NCI-H226 (cell line): ENCODE measurements around the gene SMARCB1.

ENCODE experiments used
- DNase-seq: peaks from one replicate; pipeline ENCODE4 v3.0.0-alpha.2; 2015

The SMARCB1 gene

GRCh38 chr22:23762842-23763578, 23.8 kb upstream of the SMARCB1 start, which contains the start of gene C22orf15:
Gene C22orf15, plus strand, starts transcription at chr22:23762990. Its CDS starts 317 bp downstream, at chr22:23763307.
- peak; percentile 13 for DNase-seq

DNA sequence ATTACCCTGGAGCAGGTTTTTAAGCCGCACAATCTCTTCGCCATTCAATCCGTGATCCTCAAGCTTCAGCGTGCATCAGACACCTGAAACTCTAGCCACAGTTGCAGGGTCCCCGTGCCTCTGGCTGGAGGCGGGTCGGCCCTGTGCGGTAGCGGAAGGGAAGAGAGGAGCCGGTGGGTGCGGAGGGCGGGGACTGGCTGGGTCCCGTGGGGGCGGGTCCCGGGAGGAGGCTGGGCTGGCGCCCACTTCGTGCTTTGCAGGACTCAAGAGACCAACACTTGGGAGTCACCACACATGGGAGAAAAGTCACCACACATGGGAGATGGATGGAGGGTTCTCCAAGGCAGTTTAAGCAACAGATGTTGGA, 23.2 kb upstream of the SMARCB1 start:
- DNase-seq: no peak

DNA sequence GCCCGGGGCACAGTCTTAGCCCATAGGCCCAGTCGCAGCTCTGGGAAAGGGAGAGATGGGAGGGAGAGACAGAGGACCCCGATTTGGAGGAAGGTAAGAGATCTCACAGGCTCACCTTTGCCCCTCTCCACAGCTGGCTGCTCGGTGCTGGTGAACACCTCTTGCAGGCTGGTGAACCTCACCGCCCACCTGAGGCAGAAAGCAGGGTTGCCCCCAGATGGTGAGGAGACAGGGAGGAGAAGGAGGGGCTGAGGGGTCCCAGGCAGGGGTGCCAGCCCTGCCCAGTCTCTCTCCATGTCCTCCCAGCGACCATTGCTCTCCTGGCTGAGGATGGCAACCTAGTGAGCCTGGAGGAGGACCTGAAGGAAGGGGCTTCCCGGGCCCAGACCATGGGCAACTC, 22.8 kb upstream of the SMARCB1 start:
- no peak for DNase-seq

DNA sequence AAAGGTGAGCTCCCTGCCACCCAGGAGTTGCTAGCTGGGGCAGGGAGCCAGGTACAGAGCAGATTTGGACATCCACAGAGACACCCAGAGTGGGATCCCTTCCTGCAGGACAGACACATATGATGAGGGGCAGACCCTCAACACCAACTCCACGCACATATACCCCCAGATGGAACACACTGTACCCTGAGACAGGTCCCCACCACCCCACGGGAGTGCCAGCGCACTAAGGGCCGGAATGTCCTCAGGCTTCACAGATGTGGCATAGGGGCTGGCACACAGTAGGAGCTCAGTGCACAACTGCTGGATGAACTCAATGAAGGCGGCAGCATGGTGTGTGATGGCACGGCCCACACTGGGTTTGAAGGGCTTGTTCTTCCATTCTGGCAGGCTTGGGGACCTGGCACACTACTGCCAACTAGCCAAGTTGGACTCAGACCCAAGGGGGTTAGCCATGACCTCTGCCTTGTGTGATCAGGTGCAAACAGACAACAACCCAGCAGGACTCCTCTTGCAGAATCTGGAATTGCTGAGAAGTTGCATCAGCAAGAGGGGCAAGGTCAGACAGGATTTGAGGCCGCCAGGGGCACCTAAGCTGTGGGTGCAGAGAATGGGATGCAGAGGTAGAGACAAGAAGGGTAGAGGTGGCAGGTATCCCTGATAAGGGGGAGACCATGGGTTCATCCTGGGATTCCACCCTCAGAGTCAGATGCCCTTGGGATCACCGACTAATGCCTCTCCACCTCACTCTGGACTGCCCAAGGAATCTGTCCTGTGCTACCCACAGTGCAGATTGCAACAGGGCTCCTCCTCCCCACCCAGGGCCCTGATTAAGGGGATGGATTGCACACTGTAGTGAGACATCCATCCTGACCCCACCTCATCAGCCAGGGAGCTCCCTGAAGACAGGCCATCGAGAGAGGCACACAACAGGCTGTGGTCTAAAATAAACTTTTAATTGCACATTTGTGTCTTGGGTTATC, 21.6 kb upstream of the SMARCB1 start:
- no peak for DNase-seq

GRCh38 chr22:23767303-23767672, 19.5 kb upstream of the SMARCB1 start:
- DNase-seq: no peak

- no peak for DNase-seq
Observed at GRCh38 chr22:23767673-23768548, 18.9 kb upstream of the SMARCB1 start, which contains the start of gene CHCHD10. Gene CHCHD10, minus strand, starts transcription at chr22:23767972. Its CDS starts 98 bp downstream, at chr22:23767874.

DNA sequence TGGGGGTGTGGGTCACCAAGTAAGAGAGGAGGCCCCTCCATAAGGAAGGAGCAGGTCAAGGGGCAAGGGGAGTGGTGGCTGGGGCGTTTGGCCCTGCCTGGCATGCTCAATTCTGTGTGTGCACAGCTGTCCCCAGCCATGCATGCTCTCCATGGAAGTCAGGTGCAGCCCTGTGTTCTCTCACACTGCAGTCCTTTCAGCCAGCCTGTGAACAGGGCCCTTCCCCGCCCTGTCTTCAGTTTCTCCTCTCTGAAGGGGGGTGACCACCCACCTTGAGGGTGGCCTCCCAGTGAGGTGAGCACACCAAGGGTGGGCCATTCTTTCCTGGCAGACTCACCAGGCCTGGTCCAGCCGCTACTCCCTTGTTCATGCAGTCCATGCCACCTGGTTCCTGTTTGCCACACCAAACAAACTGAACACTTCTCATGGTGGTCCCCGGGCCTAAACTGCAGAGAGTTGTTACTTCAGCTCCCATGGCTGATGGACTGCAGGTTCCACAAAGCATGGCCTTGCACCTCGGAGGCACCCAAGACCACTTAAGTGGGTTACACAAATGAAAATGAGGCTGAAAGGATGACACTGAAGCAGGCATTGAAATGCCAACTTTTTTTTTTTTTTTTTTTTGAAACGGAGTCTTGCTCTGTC, 17.3 kb upstream of the SMARCB1 start:
- no peak for DNase-seq

DNA sequence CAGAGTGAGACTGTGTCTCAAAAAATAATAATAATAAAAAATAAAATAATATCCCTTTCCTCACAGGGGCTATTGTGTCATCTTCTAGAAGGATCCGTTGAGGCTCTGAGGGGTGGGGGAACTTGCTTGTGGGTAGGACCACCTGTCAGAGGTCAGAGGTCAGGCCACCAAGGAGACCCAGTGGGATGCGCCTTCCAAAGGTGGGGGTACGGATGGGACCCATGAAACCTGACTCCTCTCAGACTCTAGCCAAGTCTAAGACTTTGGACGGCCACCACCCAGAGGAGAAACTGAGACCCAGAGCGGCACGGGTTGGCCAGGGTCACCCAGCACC, 14.5 kb upstream of the SMARCB1 start:
- no peak for DNase-seq

GRCh38 chr22:23772649-23773473, 13.9 kb upstream of the SMARCB1 start, which contains the start of gene MMP11:
Gene MMP11, plus strand, starts transcription at chr22:23772849. Its CDS starts 22 bp downstream, at chr22:23772871.
- DNase-seq: no peak

- no peak for DNase-seq
Observed at GRCh38 chr22:23773483-23774113, 13.2 kb upstream of the SMARCB1 start.

DNA sequence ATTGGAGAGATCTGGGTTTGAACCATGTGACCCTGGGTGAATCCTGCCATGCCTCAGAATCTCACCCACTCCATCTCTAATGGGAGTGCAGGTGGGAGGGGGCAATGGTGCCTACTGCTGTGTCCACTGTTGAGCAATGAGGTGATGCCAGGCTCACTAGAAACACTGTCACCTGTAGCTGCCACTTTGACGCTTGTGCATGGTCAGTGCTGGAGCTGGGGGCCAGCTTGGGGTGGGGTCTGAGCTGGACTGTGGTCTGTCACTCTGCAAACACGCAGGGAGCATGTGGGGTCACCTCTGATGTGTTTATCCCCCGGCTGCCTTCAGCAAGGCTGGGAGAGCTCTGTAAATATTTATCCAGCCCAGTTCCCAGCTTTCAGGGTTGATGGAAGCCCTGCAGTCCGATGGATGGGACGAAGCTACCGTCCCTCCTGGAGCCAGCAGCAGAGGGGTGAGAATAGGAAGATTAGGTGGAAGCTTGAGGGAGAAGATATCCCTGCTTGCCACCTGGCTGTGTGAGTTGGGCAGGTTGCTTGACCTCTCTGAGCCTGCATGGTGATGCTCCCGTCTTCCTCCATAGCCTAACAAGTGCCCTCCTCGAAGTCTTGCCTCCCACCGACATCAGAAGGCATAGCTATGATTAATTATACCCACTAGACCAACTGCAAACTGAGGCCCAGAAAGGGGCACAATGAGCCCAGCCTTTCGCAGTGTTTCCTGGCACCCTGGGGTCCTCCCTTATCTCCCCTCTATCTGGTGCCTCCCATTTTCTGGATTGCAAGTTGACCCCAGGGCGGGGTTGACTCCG, 12.4 kb upstream of the SMARCB1 start:
- DNase-seq: no peak

- peak; percentile 21 for DNase-seq
Observed at GRCh38 chr22:23774922-23775436, 11.8 kb upstream of the SMARCB1 start.

DNA sequence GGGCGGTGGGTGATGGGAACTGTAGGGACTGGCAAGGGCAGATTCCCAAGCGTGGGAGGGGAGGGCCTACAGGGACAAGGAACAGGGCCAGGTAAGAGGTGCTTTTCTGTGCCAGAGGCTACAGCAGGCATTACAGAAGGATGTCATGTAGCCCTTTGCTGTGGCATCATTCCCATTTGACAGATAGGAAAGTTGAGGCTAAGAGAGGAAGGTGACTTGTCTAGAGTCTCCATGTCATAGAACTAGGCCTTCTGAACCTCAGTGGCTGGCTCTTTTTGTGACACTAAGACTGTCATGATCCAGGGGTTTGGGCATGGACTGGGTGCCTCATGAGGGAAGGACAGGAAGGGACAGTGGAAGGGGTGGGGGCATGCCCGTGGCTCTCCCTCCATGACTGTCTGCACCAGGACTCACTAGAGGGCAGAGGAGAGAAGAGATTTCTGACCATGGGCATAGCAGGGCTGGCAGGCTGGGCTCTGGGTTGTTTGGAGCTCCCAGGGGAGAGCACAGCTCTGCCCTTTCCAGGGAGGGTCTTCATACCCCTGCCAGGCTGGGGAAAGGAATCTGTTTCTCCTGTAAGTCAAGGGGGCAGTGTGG, 10.9 kb upstream of the SMARCB1 start:
- no peak for DNase-seq

DNA sequence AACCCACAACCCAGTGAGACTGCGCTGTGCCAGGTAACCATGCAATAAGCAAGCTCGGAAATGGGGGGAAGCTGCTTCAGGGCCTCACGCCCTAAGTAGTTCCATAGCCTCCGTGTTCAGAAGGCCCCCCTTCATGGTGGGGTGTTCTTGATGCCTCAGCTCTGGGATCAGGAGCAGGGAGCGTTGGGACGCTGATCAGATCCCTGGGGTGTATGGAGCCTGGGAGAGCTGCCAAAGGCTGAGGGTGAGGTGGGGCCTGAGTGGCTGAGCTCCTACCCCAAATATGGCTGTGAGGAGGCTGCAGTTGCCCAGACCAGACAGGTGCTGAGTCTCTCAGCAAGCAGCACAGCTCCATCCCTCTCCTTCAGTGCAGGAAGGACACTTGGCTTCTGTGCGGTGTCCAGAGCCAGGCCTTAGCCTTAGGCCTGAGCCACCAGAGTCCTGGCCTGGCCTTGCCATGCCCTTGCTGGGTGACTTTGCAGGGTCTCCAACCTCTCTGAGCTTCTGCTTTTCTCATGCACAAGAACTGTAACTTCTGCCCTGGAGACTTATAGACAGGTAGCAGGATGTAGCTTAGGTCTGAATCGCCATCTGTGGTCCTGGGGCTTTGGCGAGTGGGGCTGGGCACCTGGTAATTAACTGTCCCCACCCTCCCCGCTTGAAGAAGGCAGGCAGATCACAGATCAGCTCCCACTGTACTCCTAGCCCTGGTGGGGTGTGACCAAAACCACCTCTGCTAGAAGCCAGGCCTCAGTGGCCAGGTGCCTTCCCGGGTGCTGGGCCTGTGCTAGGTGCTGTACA, 8.8 kb upstream of the SMARCB1 start:
- DNase-seq: no peak

- DNase-seq: no peak
Observed at GRCh38 chr22:23778577-23778900, 8.2 kb upstream of the SMARCB1 start.

DNA sequence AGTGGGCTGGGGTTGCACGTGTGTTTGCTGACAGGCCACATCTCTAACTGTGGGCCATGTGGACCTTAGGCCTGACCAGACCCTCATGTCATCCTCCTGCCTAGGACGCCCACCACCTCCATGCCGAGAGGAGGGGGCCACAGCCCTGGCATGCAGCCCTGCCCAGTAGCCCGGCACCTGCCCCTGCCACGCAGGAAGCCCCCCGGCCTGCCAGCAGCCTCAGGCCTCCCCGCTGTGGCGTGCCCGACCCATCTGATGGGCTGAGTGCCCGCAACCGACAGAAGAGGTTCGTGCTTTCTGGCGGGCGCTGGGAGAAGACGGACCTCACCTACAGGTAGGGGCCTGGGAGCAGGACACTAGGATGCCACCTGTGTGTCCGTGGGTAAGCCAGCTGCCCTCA, 7.7 kb upstream of the SMARCB1 start:
- DNase-seq: no peak

- DNase-seq: no peak
Observed at GRCh38 chr22:23779731-23780130, 7.0 kb upstream of the SMARCB1 start.

- no peak for DNase-seq
Observed at GRCh38 chr22:23780146-23780748, 6.5 kb upstream of the SMARCB1 start.
